HL-60 (cell line): Measurements from ENCODE around the gene ZNF92.

Source experiments
- DNase-seq, 2 experiments: peaks; one replicate each; pipeline ENCODE4 v3.0.0-alpha.2; 2010 to 2020; ENCODE audit warnings: low read depth in 1 of 2, low spot score in 1 of 2
- H3K27ac ChIP-seq: fragments of 250-450 bp; sonication (Bioruptor Pico); replicated peaks from 2 replicates; pipeline ENCODE4 v1.5.1; 2020; ENCODE audit warnings: mild to moderate bottlenecking, moderate library complexity
- H3K27me3 ChIP-seq: fragments of 250-450 bp; sonication (Bioruptor Pico); 2 replicates; pipeline ENCODE4 v1.5.1; 2021; ENCODE audit warnings: mild to moderate bottlenecking, moderate library complexity; ENCODE audit not compliant: insufficient read depth, poor library complexity, severe bottlenecking
- H3K4me3 ChIP-seq: replicated peaks from 2 replicates; pipeline ENCODE4 v1.5.1; 2011; ENCODE audit warnings: mild to moderate bottlenecking, control low read depth, low read length; ENCODE audit not compliant: insufficient read depth
- GABPA ChIP-seq: IDR thresholded peaks from 2 replicates; pipeline ENCODE4 v1.6.1; 2012; ENCODE audit warnings: low read depth
- POLR2AphosphoS5 ChIP-seq: IDR thresholded peaks from 2 replicates; pipeline ENCODE4 v1.6.1; 2012; ENCODE audit warnings: low read depth
- SPI1 ChIP-seq: IDR thresholded peaks from 2 replicates; pipeline ENCODE4 v1.6.1; 2012; ENCODE audit warnings: low read depth, mild to moderate bottlenecking, borderline replicate concordance
- TF ChIP-seq, protein P1 (sequence below): IDR thresholded peaks from 2 replicates; pipeline ENCODE4 v1.6.1; 2012; ENCODE audit warnings: low read depth; ENCODE audit not compliant: insufficient replicate concordance
- TF ChIP-seq, protein P2 (sequence below): IDR thresholded peaks from one replicate; pipeline ENCODE4 v1.5.1; 2011; ENCODE audit warnings: low read length, control low read depth, inconsistent platforms; ENCODE audit not compliant: insufficient read depth

The ZNF92 gene

DNA sequence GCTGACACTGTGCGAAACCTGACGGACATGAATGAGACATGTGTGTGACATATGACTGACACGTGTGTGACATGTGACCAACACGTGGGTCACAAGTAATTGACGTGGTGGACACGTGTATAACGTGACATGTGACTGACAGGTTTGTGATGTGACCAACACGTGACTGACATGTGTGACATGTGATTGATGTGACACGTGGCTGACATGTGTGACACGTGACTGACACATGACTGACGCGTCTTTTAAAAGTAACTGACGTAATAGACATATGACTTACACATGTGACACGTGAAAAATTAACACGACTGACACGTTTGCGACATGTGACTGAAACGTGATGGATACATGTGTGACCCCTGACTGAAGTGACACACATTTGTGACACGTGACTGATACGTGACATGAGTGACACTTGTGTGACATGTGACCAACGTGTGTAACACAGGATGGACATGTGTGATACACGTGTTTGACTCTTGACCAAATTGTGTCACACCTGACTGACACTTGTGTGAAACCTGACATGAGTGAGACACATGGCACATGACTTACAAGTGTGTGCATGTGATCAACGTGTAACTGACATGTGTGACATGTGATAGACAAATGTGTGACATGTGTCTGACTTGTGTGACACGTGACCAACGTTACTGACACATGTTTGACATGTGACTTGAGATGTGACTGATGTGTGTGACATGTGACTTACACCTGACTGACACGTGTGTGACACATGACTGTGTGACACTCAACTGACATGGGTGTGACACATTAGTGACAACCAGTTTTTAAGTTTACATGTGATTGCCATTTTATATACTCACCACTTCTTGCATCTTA, 56.9 kb downstream of the ZNF92 start:
- H3K27me3 ChIP-seq: no peaks in the 10 kb centered on the region
- H3K27ac ChIP-seq: no peak overlapping the region
- no peak overlapping the region for H3K4me3 ChIP-seq
- no peak for DNase-seq
- TF ChIP-seq POLR2AphosphoS5 (no peak), SPI1 (no peak), GABPA (no peak)
- TF ChIP-seq, protein P1, sequence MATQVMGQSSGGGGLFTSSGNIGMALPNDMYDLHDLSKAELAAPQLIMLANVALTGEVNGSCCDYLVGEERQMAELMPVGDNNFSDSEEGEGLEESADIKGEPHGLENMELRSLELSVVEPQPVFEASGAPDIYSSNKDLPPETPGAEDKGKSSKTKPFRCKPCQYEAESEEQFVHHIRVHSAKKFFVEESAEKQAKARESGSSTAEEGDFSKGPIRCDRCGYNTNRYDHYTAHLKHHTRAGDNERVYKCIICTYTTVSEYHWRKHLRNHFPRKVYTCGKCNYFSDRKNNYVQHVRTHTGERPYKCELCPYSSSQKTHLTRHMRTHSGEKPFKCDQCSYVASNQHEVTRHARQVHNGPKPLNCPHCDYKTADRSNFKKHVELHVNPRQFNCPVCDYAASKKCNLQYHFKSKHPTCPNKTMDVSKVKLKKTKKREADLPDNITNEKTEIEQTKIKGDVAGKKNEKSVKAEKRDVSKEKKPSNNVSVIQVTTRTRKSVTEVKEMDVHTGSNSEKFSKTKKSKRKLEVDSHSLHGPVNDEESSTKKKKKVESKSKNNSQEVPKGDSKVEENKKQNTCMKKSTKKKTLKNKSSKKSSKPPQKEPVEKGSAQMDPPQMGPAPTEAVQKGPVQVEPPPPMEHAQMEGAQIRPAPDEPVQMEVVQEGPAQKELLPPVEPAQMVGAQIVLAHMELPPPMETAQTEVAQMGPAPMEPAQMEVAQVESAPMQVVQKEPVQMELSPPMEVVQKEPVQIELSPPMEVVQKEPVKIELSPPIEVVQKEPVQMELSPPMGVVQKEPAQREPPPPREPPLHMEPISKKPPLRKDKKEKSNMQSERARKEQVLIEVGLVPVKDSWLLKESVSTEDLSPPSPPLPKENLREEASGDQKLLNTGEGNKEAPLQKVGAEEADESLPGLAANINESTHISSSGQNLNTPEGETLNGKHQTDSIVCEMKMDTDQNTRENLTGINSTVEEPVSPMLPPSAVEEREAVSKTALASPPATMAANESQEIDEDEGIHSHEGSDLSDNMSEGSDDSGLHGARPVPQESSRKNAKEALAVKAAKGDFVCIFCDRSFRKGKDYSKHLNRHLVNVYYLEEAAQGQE: no peak
- TF ChIP-seq, protein P2, sequence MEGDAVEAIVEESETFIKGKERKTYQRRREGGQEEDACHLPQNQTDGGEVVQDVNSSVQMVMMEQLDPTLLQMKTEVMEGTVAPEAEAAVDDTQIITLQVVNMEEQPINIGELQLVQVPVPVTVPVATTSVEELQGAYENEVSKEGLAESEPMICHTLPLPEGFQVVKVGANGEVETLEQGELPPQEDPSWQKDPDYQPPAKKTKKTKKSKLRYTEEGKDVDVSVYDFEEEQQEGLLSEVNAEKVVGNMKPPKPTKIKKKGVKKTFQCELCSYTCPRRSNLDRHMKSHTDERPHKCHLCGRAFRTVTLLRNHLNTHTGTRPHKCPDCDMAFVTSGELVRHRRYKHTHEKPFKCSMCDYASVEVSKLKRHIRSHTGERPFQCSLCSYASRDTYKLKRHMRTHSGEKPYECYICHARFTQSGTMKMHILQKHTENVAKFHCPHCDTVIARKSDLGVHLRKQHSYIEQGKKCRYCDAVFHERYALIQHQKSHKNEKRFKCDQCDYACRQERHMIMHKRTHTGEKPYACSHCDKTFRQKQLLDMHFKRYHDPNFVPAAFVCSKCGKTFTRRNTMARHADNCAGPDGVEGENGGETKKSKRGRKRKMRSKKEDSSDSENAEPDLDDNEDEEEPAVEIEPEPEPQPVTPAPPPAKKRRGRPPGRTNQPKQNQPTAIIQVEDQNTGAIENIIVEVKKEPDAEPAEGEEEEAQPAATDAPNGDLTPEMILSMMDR: no peak

DNA sequence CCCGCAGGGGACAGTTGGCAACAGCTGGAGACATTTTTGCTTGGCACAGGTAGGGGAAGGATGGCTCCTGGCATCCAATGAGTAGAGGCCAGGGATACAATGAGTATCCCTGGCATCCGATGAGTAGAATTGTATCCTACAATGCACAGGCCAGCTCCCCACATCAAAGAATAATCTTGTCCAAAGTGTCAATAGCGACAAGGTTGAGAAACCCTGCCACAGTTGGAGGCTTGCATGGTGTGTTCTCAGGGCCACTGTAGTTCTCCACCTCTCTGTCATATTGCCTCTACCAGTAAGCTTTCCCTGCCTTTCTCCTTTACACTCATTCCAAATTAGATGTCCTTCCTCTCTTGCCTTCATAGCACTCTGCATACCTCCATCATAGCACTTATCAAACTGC, 60.7 kb downstream of the ZNF92 start:
- TF ChIP-seq, protein P2: no peak
- no peak for TF ChIP-seq POLR2AphosphoS5
- no peak for TF ChIP-seq GABPA
- TF ChIP-seq SPI1: no peak
- TF ChIP-seq, protein P1: no peak
- Histone ChIP-seq H3K27me3 (no peaks in the 10 kb centered on the region), H3K4me3 (no peak overlapping the region), H3K27ac (no peak overlapping the region)
- no peak for DNase-seq

DNA sequence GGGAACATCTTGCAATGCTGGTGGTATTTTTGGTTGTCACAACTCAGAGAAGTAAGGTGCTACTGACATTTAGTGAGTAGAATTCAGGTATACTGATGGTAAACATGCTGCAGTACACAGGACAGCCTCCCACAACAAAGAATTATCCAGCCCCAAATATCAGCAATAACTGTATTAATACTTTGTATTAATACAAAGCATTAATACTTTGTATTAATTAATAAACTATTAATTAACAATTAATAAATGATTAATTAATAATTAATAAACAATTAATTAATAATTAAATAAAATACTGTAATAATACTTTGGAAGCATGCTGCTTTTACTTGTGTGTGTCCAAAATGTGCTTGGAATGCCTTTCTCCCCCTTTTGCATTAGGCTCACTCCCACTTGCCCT, 62.5 kb downstream of the ZNF92 start:
- TF ChIP-seq, protein P1: no peak
- TF ChIP-seq SPI1 (no peak), POLR2AphosphoS5 (no peak), GABPA (no peak)
- TF ChIP-seq, protein P2: no peak
- no peak overlapping the region for H3K4me3 ChIP-seq
- no peak for DNase-seq
- H3K27me3 ChIP-seq: no peaks in the 10 kb centered on the region
- H3K27ac ChIP-seq: no peak overlapping the region
